GM21447 (cell line): ENCODE results near the gene RCOR2.
"Not testable (repeated sequence)": the region's sequence is repeated elsewhere in the genome, so short reads cannot be mapped to it uniquely, and the experiment has no call there.

Experiments used
- ATAC-seq: cut with Tn5 transposase; IDR thresholded peaks from one replicate; pipeline ENCODE4 v1.9.1; 2021; ENCODE audit not compliant: unreplicated experiment

Gene RCOR2

GRCh38 chr11:63882555-63883242 lies 34.3 kb downstream of the RCOR2 start:
- no peak for ATAC-seq

DNA sequence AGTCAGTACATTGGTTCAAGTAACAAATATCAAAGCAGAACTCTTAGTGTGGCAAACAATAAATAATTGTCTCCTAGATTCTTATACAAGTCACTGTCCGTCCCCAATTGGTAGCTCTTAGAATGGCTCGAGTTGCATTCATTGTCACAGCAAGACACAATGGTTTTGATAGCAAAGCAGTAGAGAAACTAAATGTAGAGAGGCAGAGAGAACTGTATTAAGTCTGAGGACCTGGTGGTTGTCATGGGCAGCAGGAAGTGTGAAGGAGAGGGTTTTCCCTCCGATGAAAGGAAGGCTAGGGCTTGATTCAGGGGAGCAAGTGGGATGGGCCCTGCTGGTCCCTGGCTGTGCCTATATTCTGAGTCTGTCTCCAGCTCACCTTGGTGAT lies 36.6 kb downstream of the RCOR2 start:
- ATAC-seq: no peak

GRCh38 chr11:63879598-63880402 lies 37.2 kb downstream of the RCOR2 start:
- ATAC-seq: no peak

DNA sequence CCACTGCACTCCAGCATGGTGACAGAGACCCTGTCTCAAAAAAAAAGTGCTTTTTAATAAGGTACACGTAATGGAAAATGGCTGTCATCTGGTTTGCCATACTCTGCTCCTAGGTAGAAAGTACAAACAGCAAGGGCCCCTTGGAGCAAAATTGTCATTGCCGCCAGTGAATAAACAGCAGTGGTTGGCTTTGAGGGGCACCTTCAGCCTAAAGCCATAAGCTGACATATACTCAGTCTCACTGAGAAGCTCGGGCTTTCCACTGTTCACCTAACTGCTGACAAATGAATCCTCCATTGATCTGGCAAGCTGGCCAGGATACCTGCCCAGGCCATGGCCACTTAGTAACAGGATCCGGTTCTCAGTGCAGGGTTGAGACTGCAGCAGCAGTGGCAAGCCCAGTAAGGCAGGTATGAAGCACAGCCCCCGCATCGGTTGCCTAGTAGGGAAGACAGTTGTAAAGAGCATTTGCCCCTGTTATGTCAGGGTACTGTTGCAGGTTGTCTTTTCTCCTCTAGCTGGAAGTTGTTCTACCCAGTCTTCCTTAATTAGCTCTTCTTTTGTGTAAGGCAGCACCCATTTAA lies 39.2 kb downstream of the RCOR2 start:
- no peak for ATAC-seq

DNA sequence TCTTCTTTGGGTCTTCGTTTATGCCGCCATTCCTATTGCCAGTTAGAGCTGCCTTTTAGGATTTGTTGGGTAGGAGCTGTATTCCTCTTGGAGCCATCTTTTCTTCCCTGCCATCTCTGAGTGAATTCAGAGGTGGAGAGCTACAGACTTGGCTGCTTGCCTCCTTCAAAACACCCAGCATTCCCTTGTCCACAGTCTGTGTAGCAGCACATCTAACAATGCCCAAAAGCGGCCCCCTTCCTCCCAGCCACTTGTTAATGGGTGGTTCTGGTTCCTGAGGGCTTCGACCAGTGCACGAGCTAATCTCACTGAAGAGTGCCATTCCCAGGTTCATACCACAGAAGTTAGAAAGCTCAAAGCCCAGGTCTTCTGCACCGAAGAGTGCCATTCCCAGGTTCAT lies 40.3 kb downstream of the RCOR2 start:
- ATAC-seq: no peak

DNA sequence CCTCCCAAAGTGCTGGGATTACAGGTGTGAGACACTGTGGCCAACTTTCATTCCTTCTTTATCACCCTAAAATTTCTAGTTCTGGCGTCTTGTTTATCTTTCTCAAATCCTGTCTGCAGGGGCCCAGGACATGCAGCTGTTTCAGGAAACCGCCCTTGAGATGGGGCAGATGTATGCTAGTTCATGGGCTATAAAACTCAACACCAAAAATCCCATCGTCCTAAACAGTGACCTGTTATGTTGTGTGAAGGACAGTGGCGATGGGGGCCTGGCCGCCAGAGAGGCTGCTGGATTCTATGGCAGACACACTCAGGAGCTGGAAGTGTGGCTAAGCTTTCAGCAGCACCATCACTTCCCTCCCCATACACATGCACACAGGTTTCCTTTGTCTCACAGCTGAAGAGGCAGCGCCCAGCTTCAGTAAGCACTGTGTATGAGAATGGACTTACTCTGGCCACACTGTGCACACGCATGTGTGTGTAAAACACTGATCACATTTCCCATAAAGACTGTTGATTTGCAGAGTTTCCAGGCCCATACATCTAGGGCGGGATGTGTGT lies 41.4 kb downstream of the RCOR2 start:
- ATAC-seq: no peak

DNA sequence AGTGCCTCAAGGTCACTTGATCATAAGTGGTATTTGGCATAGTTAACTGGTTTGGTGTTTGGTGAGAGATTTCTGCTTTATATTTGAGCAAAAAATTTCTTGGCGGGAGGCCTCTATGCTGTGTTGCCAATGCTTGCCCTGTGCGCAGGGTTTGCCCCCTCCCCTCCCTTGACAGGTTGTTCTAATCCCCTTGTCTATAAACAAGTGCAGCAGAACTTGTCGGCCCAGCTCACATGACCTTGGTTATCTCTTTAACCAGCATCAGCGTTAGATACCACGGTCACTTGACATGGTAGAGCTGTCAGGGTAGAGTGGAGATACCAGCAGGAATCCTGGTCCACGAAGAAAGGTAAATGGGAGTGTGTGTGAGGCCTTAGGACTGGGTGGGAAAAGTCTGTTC lies 42.5 kb downstream of the RCOR2 start:
- ATAC-seq: no peak

DNA sequence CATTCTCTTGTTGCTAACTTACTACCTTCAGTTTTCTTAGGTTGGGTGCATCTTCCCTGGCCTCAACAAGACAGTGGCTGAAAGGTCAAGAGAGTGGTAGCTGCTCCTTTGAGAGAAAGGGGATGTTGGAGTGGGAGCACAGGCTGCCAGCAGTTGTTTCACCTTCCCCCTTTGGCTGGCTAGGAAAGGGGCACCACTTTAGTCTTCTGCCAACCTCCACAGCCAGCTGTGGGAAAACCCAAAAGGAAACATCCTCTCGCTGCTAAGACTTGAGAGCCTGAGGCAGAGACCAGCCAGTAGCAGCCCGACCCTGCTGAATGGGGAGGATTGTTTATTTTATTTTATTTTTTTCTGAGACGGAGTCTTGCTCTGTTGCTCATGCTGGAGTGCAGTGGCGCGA lies 43.7 kb downstream of the RCOR2 start:
- no peak for ATAC-seq

GRCh38 chr11:63872800-63873197 lies 44.2 kb downstream of the RCOR2 start:
- no peak for ATAC-seq

DNA sequence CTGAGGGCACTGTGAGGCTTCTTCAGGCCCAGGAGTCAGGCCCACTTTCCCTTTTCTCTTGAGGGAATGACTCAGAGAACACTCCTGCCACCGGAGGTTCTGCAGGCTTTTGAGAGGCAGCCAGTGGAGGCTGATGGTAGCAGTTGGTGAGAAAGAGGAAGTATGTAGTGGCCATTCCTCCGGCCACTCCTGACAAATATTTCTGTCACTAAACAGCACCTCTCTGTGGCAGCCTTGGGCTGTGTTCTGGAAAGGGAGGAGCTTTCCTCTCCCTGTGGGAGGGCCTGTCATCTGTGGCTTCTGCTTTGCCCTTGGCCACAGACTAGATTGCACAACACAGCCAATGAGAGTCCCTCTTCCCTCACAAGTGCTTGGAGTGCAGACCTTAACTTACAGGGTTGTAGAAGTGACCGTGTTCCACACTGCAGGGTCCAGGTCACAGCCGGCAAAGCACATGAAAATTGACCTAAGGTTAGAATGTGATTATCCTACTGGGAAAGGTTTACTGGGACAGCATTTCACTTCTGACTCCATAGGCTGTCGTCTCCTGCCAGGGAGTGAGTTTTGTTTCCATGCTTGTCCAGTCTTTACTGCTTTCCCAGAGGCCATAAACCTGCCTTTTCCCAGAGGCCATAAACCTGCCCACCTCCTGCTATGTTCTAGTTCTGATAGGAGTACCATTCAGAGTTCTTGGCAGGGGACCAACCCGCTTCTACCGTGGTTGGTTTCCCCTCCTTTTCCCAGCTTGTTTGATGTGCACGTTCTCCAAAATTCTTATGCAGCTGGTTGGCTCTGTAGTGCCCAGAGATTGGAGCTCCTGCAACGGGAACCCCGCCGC lies 44.8 kb downstream of the RCOR2 start:
- peak; percentile 92 for ATAC-seq

- no peak for ATAC-seq
Measured at GRCh38 chr11:63870351-63871140, 46.4 kb downstream of the RCOR2 start.

- ATAC-seq: no peak
Measured at GRCh38 chr11:63869683-63870082, 47.3 kb downstream of the RCOR2 start.

DNA sequence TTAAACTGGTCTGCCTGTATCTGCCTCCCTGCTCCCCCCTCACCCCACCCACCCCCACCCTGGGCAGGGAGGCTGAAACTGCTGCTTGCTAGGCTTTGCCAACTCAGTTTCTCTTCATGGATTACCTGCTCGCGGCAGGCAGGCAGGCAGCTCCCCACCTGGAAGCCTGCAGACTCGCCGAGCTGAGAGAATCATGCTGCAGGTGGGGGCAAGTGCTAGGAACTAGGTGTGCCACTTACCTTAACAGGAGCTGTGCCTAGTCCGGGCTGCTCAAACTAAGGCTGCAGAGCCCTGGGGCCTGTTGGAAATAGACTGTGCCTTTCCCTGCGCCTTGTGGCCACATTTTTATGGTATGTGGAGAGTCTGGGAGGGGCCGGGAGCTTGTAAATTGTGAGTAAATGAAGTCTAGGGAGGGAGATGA lies 47.8 kb downstream of the RCOR2 start:
- ATAC-seq: no peak

DNA sequence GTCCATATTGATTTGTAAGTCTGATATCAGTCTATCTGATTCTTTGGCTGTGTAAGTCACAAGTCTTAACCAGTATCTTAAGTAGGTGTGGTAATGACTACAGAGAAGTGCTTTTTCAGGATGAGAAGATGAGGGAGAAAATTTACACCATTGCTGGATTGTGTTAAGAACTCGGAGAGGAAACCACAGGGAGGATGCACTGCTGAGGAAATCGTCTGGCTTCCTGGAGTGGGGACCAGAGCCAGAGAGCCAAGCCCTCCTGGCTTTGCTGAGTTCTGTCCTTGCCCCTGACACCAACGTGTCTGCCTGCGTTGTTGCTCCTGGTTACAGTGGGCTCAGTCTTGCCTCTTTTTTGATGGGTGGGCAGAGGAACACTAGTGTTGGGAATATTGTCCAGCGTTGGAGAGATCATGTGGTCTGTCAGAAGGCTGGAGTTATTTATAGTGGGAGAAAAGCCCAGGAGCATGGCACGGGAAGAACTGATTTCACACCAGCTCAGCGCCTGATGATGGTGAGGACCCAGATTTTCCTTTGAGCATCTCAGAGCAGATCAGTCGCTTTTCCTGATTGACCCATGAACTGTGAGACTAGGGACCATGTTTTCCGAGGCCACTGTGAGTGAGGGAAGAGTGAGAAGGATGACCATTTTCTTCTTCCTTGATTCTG lies 48.4 kb downstream of the RCOR2 start:
- ATAC-seq: no peak

GRCh38 chr11:63867511-63867910 lies 49.5 kb downstream of the RCOR2 start:
- no peak for ATAC-seq

DNA sequence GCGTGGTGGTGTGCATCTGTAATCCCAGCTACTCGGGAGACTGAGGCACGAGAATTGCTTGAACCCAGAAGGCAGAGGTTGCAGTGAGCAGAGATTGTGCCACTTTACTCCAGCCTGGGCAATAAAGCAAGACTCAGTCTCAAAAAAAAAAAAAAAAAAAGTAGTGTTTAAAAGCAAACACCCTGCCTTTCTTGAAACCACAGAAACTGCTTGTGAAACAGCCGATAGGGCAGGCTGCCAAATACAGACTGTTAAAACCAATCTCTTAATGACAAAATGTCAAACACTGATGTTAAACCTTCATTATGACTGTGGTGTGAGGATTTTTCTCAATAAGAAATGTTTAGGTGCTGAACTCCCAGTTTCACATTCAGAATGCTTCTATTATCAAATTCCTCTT lies 50.8 kb downstream of the RCOR2 start:
- ATAC-seq: peak; percentile 51

DNA sequence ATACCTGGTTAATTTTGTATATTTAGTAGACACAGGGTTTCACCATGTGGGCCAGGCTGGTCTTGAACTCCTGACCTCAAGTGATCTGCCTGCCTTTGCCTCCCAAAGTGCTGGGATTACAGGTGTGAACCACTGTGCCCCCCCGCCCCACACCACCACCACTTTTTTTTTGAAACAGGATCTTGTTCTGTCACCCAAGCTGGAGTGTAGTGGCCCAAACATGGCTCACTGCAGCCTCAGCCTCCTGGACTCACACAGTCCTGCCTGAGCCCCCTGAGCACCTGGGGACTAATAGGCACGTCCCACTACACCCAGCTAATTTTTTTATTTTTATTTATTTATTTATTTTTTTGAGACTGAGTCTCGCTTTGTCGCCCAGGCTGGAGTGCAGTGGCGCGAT lies 53.3 kb downstream of the RCOR2 start:
- not testable (repeated sequence) for ATAC-seq

GRCh38 chr11:63862923-63863322 lies 54.0 kb downstream of the RCOR2 start:
- no peak for ATAC-seq
